Measurements from ENCODE around the gene FARS2. TPM values are rescaled to one million over a fixed set of nuclear protein-coding genes. Genes with fewer than 3 reads are reported as not detected.

The FARS2 gene
- total and polyA plus RNA-seq, 2 of the 13 experiments (the other 11 are each of a cell fraction or from before 2014, with no cell fraction given), result 15.4 to 26.0 TPM

- TF ChIP-seq THAP9 (CRISPR knock-in tag; IDR thresholded peaks at IDR 0.05; ENCODE audit: borderline replicate concordance), result no peak
- no peak for TF ChIP-seq ZNF142 (CRISPR knock-in tag; IDR thresholded peaks at IDR 0.05)
- no peak for TF ChIP-seq FOXM1 (CRISPR knock-in tag; IDR thresholded peaks at IDR 0.05)
Observed at GRCh38 chr6:5597413-5597812, 336.1 kb downstream of the FARS2 start (continued).

- H3K79me2 ChIP-seq (ENCODE audit: insufficient read depth, low read length), result no peaks in the 10 kb centered on the region
- in situ Hi-C loops (cut with HindIII; ENCODE audit: extremely low pct_ligation_motif_present, low pct_unique_long_range_greater_than_20kb), result no loop called here
- no peak overlapping the region for H3K4me3 ChIP-seq (replicated peaks in 1 of 3; ENCODE audit: insufficient read depth in 1 of 3, low read depth in 2 of 3, low read length in 3 of 3)
- ATAC-seq, result peak; percentile 78
- H3K9me3 ChIP-seq (ENCODE audit: low read length), result no peaks in the 10 kb centered on the region
- 87% methylated on average over 3 of the region's 3 CpGs for WGBS (ENCODE audit: low lambda C conversion rate)
- TF ChIP-seq ZBTB33 (CRISPR knock-in tag; IDR thresholded peaks at IDR 0.05) (peak; percentile 50), HNF4A (CRISPR knock-in tag; IDR thresholded peaks at IDR 0.05) (peak; percentile 22; the same call in 1 of the 2 replicates), ONECUT2 (CRISPR knock-in tag; IDR thresholded peaks at IDR 0.05) (peak; percentile 24; the same call in 1 of the 2 replicates), SCMH1 (CRISPR knock-in tag; IDR thresholded peaks at IDR 0.05; ENCODE audit: borderline replicate concordance) (no peak), GATAD2A (CRISPR knock-in tag; IDR thresholded peaks at IDR 0.05) (peak; percentile 41; the same call in 1 of the 2 replicates), ZFP90 (CRISPR knock-in tag; IDR thresholded peaks at IDR 0.05; ENCODE audit: borderline replicate concordance) (peak; percentile 63; the same call in 1 of the 2 replicates), SALL1 (CRISPR knock-in tag; IDR thresholded peaks at IDR 0.05) (peak; percentile 61), ZNF782 (CRISPR knock-in tag; IDR thresholded peaks at IDR 0.05; ENCODE audit: borderline replicate concordance) (no peak)
- H2AFZ ChIP-seq (ENCODE audit: low read length), result no peak overlapping the region
- intact Hi-C loops (cut with micrococcal nuclease; ENCODE audit: unreplicated experiment), result no loop called here
- H3K9ac ChIP-seq (ENCODE audit: insufficient read depth, low read depth, low read length), result no peak overlapping the region
- H3K27me3 ChIP-seq (ENCODE audit: control insufficient read depth in 1 of 2, insufficient read depth in 2 of 2, low read length in 2 of 2), result no peaks in the 10 kb centered on the region
- no peak for FAIRE-seq
- CTCF ChIA-PET (ENCODE audit: low intra/inter-chr PET ratio, low total read pairs), result no interaction called here
- no peak overlapping the region for H3K4me2 ChIP-seq (ENCODE audit: low read depth, low read length)
- POLR2A ChIA-PET, result no interaction called here
- no peak overlapping the region for H3K27ac ChIP-seq (ENCODE audit: extremely low read length, insufficient read depth, low read length)
- no TSS peak for BruUV-seq (replicated peaks)
- no peaks in the 10 kb centered on the region for H3K4me1 ChIP-seq (ENCODE audit: insufficient read depth, low read length)
- H4K20me1 ChIP-seq (ENCODE audit: insufficient read depth, low read length), result no peaks in the 10 kb centered on the region
- no peaks in the 10 kb centered on the region for H3K36me3 ChIP-seq (replicated peaks in 1 of 2; ENCODE audit: control insufficient read depth in 1 of 2, insufficient read depth in 2 of 2, low read length in 2 of 2)
- no peak for DNase-seq (ENCODE audit: low spot score)
Observed at GRCh38 chr6:5598123-5598522, 336.8 kb downstream of the FARS2 start.

All from HepG2 (cell line).